OCI-LY7 (cell line): ENCODE measurements around the gene BRD2. TPM values are rescaled to one million over a fixed set of nuclear protein-coding genes. Genes with fewer than 3 reads are reported as not detected.

Experiments used
- BruUV-seq: library from RNA; stranded (reverse); fragments of 400-500 nt; replicated peaks from 2 replicates; lab custom pipeline; 2021; lab: Mats Ljungman, UMichigan
- CTCF ChIA-PET: fragments of 300-600 bp; sonication (Branson Sonifier 250); formaldehyde crosslinking; loops from one replicate; lab custom pipeline; 2022; ENCODE audit warnings: antibody characterized with exemption; ENCODE audit not compliant: unreplicated experiment; lab: Charles Lee
- POLR2A ChIA-PET: fragments of 300-600 bp; sonication (Branson Sonifier 250); formaldehyde crosslinking; loops from one replicate; lab custom pipeline; 2022; ENCODE audit warnings: antibody characterized with exemption; lab: Charles Lee
- DNase-seq: peaks from one replicate; pipeline ENCODE4 v3.0.0-alpha.2; 2015; ENCODE audit warnings: low spot score
- H2AFZ ChIP-seq: fragments of 200-600 bp; sonication (generic), shearing (Covaris generic); 2 replicates; pipeline ENCODE4 v1.6.1; 2014; ENCODE audit warnings: mild to moderate bottlenecking, antibody characterized with exemption, low read length, moderate library complexity
- H3K27ac ChIP-seq: fragments of 200-600 bp; sonication (generic); 2 replicates; pipeline ENCODE4 v1.5.1; 2014; ENCODE audit warnings: mixed run types, low read depth, mild to moderate bottlenecking, moderate library complexity, low read length, inconsistent platforms; ENCODE audit not compliant: poor library complexity, severe bottlenecking
- H3K36me3 ChIP-seq: fragments of 200-600 bp; sonication (generic); 2 replicates; pipeline ENCODE4 v1.6.1; 2014; ENCODE audit warnings: mild to moderate bottlenecking, antibody characterized with exemption, low read length, moderate library complexity, mixed read lengths; ENCODE audit not compliant: insufficient read depth
- H3K4me1 ChIP-seq: fragments of 200-600 bp; sonication (generic); 2 replicates; pipeline ENCODE4 v1.5.1; 2014; ENCODE audit warnings: mild to moderate bottlenecking, low read length; ENCODE audit not compliant: insufficient read depth, poor library complexity, severe bottlenecking
- H3K4me2 ChIP-seq: fragments of 200-600 bp; sonication (generic); 2 replicates; pipeline ENCODE4 v1.6.1; 2014; ENCODE audit warnings: mild to moderate bottlenecking, low read length
- H3K4me3 ChIP-seq: fragments of 200-600 bp; sonication (generic); 2 replicates; pipeline ENCODE4 v1.5.1; 2014; ENCODE audit warnings: mild to moderate bottlenecking, low read depth, low read length; ENCODE audit not compliant: poor library complexity, severe bottlenecking
- H3K79me2 ChIP-seq: fragments of 200-600 bp; sonication (generic); 2 replicates; pipeline ENCODE4 v1.6.1; 2016; ENCODE audit warnings: low read depth, mild to moderate bottlenecking, low read length, moderate library complexity, mixed read lengths; ENCODE audit not compliant: insufficient read depth
- H3K9me2 ChIP-seq: fragments of 200-600 bp; sonication (generic); 2 replicates; pipeline ENCODE4 v1.6.1; 2016; ENCODE audit warnings: mild to moderate bottlenecking, low read length, mixed read lengths; ENCODE audit not compliant: insufficient read depth
- H3K9me3 ChIP-seq: fragments of 200-600 bp; sonication (generic); 2 replicates; pipeline ENCODE4 v1.6.1; 2014; ENCODE audit warnings: mild to moderate bottlenecking, mixed run types, low read length, mixed read lengths
- H4K20me1 ChIP-seq: fragments of 200-600 bp; sonication (generic); 2 replicates; pipeline ENCODE4 v1.6.1; 2014; ENCODE audit warnings: mild to moderate bottlenecking, antibody characterized with exemption, low read length, moderate library complexity, mixed read lengths; ENCODE audit not compliant: insufficient read depth
- CTCF ChIP-seq: fragments of 200-600 bp; sonication (generic); conservative IDR thresholded peaks from 2 replicates; pipeline ENCODE4 v1.5.1; 2014; ENCODE audit warnings: mild to moderate bottlenecking, antibody characterized with exemption, low read length, moderate library complexity, mixed read lengths
- EZH2phosphoT487 ChIP-seq: fragments of 200-600 bp; sonication (generic); IDR thresholded peaks from 2 replicates; pipeline ENCODE4 v1.6.1; 2018; ENCODE audit warnings: low read depth, borderline replicate concordance, mild to moderate bottlenecking, mixed run types, antibody characterized with exemption, low read length, moderate library complexity, mixed read lengths
- intact Hi-C: fragments of 100-400 bp; cut with micrococcal nuclease; formaldehyde crosslinking; loops from one replicate; pipeline ENCODE4 v1.10.0; 2022; ENCODE audit not compliant: unreplicated experiment
- total RNA-seq, 2 experiments: library from RNA; depleted of rRNA in 1 of 2; stranded (reverse); fragments of >200 nt in 1 of 2; shearing (Covaris generic) in 1 of 2; gene quantifications; 2 replicates each; pipeline ENCODE4 v1.2.3, GENCODE V29; 2014 to 2022

BRD2 gene
- total RNA-seq, 2 experiments from 2014 or later = 236 to 326 TPM

- TF ChIP-seq EZH2phosphoT487 (no peak), CTCF (no peak)
- no peak for DNase-seq
- no peaks in the 10 kb centered on the region for H3K9me3 ChIP-seq
- no peak overlapping the region for H2AFZ ChIP-seq
- H3K4me1 ChIP-seq = peaks cover 18% of the 10 kb centered on the region
- no TSS peak for BruUV-seq
- ChIA-PET CTCF (no interaction called here), POLR2A (interaction anchor here (0.6 kb wide), 1 partner anchor 79 kb away, joined by 4 read pairs; no protein-coding TSS in a partner anchor)
- no peaks in the 10 kb centered on the region for H4K20me1 ChIP-seq
- H3K36me3 ChIP-seq = peaks cover 22% of the 10 kb centered on the region
- peaks cover 13% of the 10 kb centered on the region for H3K79me2 ChIP-seq
- H3K4me2 ChIP-seq = no peak overlapping the region
- intact Hi-C loops = no loop called here
- H3K27ac ChIP-seq = no peak overlapping the region
- no peaks in the 10 kb centered on the region for H3K9me2 ChIP-seq
- H3K4me3 ChIP-seq = no peak overlapping the region
These were observed 36.5 kb downstream of the BRD2 start for GRCh38 chr6:33004940-33005339.

GRCh38 chr6:33007831-33008400 is 39.5 kb downstream of the BRD2 start:
- Histone ChIP-seq H3K9me2 (no peaks in the 10 kb centered on the region), H3K9me3 (no peaks in the 10 kb centered on the region), H3K4me3 (peak overlapping the region; percentile 83), H3K4me1 (peaks cover 13% of the 10 kb centered on the region), H3K36me3 (peaks cover 22% of the 10 kb centered on the region), H2AFZ (no peak overlapping the region), H3K27ac (no peak overlapping the region), H4K20me1 (no peaks in the 10 kb centered on the region), H3K4me2 (peak overlapping the region; percentile 80), H3K79me2 (peaks cover 13% of the 10 kb centered on the region)
- BruUV-seq = no TSS peak
- POLR2A ChIA-PET = interaction anchor here (2.0 kb wide), 1 partner anchor 67 kb away, joined by 8 read pairs; the partner anchor contains the start of gene HLA-DPB1
- CTCF ChIA-PET = no interaction called here
- TF ChIP-seq CTCF (no peak), EZH2phosphoT487 (no peak)
- no peak for DNase-seq
- intact Hi-C loops = no loop called here
